Measurements from ENCODE around the gene CALD1. TPM values are rescaled to one million over a fixed set of nuclear protein-coding genes. Genes with fewer than 3 reads are reported as not detected.
A peak's percentile ranks its signal among the peaks of the same experiment; 100 is the strongest.

Gene CALD1, protein sequence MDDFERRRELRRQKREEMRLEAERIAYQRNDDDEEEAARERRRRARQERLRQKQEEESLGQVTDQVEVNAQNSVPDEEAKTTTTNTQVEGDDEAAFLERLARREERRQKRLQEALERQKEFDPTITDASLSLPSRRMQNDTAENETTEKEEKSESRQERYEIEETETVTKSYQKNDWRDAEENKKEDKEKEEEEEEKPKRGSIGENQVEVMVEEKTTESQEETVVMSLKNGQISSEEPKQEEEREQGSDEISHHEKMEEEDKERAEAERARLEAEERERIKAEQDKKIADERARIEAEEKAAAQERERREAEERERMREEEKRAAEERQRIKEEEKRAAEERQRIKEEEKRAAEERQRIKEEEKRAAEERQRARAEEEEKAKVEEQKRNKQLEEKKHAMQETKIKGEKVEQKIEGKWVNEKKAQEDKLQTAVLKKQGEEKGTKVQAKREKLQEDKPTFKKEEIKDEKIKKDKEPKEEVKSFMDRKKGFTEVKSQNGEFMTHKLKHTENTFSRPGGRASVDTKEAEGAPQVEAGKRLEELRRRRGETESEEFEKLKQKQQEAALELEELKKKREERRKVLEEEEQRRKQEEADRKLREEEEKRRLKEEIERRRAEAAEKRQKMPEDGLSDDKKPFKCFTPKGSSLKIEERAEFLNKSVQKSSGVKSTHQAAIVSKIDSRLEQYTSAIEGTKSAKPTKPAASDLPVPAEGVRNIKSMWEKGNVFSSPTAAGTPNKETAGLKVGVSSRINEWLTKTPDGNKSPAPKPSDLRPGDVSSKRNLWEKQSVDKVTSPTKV
- polyA plus RNA-seq (ENCODE audit: insufficient read length in 4 of 4), result 100 to 1,000 TPM; 217 to 273 (median 247) TPM

DNA sequence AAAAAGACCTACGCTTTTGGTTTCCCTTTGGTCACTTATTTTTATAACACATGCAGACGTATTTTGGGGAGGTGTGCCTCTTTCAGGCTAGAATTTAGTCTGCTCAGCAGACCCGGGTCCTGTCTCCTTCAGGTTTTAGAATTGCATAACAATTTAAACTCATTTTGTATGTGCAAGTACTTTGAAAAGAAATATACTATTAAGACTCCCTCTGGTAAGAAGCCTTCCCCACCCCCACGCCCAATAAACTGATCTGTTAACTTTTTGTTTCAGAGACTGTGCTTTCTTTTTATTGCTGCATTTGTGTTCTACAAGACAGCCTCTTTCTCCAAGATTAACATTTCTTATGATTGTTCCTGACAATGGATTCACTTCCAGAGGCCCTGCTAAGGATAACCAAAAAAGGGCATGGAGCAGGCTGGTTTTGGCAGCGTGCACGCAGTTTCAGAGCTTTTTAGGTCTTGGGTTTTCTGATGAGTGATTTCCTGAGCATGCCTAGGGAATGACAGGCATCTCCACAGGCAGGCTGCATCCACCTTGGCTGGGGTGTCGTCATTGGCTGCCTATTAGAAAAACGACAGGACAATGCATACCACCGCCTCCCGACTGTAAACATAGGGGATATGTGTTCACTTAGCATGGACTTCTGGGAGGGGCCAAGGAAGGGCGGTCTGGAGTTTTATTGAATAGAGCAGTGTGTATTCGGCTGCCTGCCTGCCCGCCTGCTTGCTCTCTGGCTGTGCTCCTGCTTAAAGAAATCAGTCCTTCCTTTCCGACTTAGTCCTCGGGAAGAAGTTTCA is at the start of gene CALD1:
Gene CALD1, plus strand, starts transcription at position 694 of the 800 bp plus-strand sequence. CDS start 88,100 bp downstream, outside the sequence.
- DNase-seq (ENCODE audit: low read depth in 4 of 4, low spot score in 2 of 4), result peak in 3 of 4 donors; percentile 59 to 73 (median 71)

DNA sequence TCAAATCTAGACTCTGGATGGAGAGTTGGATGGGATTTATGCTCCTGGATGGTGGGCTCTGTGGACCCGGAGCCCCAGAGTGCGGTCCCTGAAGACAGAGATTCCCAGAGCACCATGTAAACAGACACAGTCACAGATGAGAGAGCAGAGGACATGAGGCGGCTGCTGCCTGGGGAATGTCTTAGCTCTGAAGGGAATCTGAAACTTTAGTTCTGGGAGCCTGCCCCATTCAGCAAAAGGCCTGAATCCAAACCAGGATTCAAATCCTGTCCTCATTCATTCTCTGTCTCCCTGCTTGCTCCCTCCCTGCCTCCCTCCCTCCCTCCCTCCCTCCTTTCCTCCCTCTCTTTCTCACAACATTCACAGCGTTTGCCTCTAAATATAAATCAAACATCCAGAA is 49.5 kb upstream of the CALD1 start:
- DNase-seq (ENCODE audit: low read depth in 4 of 4, low spot score in 2 of 4), result peak in 1 of 4 donors; percentile 32

DNA sequence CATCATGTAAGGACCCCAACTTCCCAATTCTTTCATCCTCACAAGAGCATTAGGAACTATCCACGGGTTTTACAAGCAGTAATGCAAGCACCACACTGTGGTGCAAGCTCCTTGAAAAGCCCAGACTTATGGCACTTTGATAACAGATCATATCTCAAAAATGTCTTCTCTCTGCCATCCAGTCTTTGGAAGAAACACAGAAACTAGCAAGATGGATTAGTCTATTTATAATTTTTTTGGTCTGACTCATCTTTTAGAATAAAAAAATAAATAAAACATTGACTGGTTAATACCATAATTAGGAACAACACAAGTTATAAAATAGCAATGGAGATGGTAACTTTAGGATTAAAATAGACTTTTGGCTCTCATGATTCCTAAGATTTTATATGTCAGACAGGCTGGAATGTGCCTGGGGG is 49.0 kb upstream of the CALD1 start:
- DNase-seq (ENCODE audit: low read depth in 4 of 4, low spot score in 2 of 4), result no peak

DNA sequence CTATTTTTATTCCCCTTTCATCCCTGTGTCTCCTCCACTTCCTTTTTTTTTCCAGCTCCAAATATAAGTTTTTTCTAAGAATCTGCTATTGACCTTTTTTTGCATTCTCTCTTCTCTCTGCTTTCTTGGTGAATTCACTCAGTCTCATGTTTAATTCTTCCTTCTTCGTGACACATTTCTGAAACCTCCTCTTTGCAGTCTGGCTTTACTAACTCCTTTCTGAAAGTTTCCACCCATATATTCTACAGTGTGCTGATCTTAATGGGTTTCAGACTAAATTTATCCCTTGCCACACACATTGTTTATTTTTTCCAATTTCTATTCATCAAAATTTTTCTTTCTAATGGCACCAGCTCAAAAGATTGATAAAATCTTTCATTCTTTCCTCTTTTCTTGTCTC is 47.8 kb upstream of the CALD1 start:
- no peak for DNase-seq (ENCODE audit: low read depth in 4 of 4, low spot score in 2 of 4)

DNA sequence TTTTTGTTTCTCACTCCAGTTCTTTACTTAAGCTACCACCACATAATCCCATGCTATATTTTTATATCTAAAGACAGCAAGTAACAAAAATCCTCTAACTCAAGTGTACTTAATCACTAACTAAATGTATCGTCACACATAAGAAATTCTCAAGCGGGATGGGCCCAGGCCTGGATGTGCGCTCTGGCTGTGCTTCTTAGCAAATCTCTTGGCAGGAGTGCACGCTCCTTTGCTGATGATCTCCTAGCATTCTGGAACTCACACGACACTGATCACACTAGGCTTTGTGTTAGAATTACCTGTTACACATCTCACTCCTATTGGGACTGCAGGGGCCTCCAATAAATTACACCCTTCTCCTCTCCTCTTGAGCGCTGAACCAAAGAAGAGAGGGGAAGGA is 46.7 kb upstream of the CALD1 start:
- no peak for DNase-seq (ENCODE audit: low read depth in 4 of 4, low spot score in 2 of 4)

DNA sequence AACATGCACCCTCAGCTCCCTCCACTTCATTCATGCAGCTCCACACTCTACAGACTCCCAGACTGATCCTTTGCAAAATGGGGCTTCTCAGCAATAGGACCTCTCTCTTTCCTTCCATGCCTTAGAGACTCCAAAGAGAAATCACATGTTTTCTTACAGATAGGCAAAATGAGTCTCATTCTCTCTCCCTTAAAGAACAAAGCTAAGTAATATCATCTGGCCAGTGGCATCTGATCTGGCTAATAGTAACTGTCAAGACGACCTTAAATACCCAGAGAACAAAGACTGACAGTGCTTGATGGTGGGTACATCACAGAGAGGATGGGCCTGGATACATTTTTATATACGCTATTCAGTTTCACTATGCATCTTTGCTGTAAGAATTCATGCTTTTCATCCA is 43.1 kb upstream of the CALD1 start:
- no peak for DNase-seq (ENCODE audit: low read depth in 4 of 4, low spot score in 2 of 4)

DNA sequence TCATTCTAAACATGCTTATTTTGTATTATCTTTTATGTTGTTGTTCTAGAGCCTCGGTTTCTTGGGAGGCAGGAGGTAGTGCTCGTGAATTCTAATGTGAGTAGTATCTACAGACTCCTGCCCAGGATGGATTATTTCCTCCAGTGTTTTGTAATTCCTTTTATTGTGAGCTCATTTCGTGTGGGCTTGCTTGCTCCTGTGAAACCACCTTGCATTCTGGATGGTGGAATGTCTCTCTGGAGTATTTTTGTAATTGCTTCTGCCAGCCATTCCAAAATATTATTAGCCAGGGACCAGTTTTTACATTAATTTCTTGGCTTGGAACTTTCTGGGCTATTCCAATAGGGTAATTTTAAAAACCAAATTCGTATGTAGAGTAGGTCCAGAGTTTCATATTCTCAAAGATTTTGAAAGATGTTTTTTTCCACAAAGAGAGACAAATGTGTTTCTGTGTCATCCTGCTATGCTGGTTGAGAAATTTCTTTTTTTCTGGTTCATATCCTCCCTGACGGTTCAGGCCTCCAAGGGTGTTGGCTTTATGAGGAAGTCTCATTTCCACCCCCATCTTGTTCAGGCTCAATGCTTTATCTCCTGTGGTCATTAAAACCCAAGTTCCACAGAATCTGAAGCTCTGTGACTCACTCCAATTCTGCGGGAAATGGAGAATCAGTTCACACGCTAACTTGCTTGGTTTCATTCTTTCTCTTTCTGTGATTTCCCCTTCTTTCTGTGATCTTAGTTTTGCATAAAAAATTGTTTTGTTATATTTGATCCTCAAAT is 41.7 kb upstream of the CALD1 start:
- DNase-seq (ENCODE audit: low read depth in 4 of 4, low spot score in 2 of 4), result no peak

DNA sequence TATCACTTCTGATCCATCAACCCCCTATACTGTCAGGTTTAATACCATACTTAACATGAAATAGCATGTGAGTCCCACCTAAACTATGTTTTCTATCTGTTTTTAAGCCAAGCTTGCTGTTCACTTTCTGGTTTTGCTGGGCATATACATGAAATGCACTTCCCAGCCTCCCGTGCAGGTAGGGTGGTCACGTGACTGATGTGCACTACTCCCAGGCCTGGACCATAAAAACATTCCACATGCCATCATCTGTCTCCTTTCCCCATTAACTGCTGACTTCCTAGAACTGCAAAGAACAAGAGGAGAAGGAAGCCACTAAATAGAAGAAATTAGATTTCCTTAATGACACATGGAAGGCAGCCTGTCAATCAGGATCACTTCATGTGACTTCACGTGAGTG is 40.1 kb upstream of the CALD1 start:
- DNase-seq (ENCODE audit: low read depth in 4 of 4, low spot score in 2 of 4), result no peak

DNA sequence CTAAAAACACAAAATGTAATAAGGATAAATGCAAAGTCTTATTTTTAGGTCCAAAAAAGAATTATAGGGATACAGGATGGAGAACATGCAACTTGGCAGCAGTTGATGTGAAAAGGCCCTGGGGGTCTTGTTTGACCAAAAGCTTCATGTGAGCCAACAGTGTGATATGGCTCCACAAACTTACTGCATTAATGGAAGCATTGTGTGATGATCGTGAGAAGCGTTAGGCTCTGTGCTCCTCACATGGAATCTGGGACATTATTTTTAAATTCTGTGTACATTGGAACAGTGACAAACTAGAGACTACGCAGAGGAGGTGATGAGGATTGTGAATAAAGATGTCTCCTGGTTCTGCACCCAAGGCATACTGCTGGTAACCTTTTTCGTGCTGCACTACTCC is 39.1 kb upstream of the CALD1 start:
- DNase-seq (ENCODE audit: low read depth in 4 of 4, low spot score in 2 of 4), result no peak

DNA sequence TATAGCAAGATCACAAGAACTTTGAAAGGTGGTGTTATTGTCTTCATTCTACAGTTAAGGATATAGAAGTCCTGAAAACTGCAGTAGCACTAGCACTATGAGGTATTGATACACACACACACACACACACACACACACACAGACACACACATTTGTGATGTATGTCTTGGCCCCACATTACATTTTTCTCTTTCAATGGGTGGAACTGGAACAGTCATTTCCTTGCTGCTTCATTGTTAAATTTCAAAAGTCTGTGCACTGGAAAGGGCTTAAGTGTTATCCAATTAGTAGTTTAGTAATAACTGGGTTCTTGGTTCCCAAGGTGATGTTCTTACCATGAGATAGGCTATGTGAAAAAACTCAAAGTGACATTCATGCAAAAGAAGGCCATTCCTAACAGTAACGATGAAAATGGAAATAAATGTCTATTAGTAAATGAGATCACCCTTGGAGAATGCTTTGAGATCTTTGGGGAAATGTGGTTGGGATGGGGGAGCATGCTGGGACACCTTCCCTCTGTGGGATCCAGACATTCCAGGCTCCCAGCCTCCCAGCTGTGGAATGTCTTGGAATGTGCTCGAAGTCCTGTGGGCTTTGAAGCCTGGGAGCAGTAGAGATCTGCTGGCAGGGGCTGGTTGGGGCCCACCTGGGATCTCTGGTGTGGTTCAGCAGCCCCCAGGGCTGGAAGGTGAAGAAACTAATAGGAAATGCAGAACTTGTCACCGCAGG is 37.4 kb upstream of the CALD1 start:
- DNase-seq (ENCODE audit: low read depth in 4 of 4, low spot score in 2 of 4), result no peak

DNA sequence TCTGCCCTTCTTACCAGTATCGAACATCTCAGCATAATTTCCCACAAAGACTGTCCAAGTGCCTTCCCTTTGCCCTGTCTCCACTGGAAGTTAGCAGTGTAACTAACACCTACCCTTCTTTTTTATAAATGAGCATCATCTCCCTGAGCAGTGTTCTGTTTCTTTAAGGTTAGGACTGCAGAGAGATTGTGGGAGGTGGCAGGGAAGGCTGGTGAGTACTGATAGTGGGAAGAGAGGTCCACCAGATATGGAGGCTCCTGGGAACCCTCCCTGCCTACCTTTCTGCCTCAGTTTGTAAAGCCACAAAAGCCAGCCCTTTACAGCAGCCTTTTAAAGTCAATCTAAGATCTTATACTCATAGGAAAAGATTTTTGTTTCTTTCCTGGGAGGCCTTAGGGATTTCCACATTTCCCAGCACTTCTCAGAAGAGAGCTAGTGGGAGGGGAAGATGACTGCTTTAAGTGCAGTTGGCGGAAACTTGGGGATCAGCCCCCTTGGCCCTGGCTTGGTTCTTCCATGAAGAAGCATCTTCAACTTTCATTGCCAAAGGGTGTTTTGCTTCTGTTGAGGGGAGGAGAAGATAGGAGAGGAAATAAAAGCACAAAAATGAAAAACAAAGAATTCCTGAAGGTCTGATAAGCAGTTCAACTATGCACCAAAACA is 36.6 kb upstream of the CALD1 start:
- DNase-seq (ENCODE audit: low read depth in 4 of 4, low spot score in 2 of 4), result no peak

DNA sequence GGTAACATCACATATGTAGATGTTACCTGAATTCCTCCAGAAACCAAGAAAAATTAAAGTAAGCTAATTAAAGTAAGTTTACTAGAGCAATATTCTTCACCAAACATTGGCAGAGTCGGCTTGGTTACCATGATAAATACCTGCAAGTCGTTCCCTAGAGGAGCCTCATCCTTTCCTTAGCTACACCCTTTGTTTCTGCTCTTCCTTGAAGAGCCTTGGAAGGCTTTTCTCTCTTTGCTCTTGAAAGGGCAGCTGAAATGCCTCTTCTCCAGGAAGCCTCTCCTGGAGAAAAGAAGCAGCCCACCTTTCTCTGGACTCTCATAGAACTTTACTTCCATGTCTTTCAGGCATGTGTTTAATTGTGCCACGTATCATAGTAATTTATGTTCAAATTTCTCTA is 34.9 kb upstream of the CALD1 start:
- no peak for DNase-seq (ENCODE audit: low read depth in 4 of 4, low spot score in 2 of 4)

DNA sequence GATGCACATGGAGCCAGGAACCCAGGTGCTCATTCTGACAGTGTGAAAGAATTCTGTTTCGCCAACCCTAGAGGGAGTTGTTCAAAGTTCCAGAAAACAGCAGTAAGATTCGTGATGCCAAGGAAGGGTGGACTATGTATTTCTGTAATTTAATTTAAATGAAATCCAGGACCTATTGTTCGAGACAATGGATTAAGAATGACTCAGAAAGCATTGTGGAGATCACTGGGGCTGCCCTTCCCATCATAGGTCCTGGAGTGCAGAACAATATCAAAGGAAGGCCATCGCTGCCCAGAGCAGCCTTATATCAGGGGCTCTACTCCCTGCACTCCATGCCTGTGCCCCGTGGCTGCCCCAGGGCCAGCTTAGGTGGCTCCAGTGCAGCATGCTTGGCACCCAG is 32.1 kb upstream of the CALD1 start:
- DNase-seq (ENCODE audit: low read depth in 4 of 4, low spot score in 2 of 4), result no peak

DNA sequence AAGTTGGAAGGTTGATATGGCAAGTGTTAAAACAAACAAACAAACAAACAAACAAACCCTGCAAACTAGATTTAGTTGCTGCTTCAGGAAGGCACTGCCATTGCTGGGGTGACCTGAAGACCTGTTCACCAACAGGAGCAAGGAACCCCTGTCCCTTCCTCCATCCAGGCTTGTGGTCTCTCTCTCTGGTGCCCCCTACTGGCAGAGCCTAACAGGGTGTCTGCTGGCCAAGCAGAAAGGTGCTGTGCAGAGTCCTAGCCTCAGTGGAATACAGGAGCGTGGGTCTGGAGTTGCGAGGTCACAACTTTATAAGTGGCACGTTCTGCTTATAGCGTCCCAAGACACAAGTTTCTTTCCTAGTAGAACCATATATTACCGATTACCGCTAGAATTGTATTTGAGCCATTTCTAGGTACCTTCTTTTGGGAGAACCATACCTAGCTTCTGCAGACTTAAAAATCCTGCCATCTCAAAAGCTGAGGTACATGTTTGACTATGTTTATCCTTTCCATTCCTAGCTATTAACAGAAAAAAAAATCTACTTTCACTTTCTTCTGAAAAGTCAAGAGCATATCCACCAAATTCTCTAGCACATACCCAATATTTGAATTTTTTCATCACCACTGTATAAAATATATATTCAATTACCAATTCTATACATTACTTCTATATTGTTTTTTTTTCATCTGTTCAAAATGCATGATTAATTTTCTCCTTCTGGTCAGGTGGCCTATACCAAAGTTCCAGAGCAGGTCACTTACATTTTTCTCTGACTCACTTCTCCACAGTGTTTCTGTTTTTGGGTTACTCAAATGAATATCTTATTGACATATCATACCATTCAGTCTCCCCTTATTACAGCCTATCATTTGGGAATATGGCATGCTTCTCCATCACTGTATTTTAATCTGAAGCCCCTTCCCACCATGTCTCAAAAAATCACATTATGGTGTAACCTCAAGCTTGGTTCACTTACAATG is 29.1 kb upstream of the CALD1 start:
- DNase-seq (ENCODE audit: low read depth in 4 of 4, low spot score in 2 of 4), result no peak

DNA sequence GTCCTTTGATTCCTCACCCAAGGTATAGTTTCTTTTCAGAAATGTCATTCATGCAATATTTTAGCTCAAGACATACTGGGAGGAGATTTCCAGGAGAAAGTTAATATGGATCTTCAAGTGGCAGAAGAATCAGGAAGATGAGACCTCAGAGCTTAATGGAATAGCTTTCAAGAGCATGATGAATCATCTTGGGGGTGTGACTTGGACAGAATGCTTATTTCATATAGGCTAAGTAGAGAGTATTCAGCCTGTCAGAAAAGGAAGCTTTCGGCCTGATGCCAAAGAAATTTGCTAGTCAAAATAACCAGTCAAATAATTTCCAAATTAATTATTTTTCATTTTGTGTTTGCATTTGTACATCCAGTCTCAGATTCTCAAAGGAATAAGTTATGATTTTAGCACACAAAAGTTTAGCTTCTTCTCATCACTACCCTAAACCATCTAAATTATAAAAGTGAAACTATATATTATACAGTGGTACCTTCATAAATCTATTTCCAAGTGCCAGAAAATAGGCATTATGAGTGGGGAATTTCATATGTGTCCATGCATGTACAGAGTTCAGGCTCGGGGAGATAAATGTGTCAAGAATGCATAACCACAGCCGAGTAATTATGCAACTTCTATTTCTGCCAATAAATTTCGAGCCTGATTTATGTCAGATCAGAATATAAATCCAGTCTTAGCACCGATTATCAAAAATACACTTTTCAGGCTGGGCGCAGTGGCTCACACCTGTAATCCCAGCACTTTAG is 27.3 kb upstream of the CALD1 start:
- DNase-seq (ENCODE audit: low read depth in 4 of 4, low spot score in 2 of 4), result no peak

DNA sequence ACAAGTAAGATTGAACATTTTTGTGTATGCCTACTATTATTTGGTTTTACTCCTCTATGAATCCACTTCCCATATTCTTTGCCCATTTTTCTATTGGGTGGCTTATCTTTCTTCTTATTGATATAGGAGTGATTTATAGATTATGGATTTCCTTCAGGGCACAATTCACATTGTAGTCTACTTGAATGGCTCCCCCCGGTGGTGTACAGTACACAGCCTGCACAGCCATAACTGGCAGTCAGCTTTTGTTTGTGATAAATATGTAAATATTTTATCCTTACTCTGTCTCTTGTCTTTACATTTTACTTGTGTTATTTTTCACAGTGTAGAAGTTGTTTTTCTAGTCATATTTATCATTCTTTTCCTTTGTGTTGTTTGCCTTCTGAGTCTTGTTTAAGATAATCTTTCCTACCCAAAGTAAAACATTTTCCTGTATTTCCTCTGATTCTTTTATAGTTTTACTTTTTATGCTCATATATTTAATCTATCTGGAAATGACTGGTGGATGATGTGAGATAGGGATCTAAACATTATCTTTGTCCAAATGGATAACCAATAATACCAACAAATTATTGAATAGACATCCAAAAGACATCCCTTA is 23.9 kb upstream of the CALD1 start:
- DNase-seq (ENCODE audit: low read depth in 4 of 4, low spot score in 2 of 4), result no peak

DNA sequence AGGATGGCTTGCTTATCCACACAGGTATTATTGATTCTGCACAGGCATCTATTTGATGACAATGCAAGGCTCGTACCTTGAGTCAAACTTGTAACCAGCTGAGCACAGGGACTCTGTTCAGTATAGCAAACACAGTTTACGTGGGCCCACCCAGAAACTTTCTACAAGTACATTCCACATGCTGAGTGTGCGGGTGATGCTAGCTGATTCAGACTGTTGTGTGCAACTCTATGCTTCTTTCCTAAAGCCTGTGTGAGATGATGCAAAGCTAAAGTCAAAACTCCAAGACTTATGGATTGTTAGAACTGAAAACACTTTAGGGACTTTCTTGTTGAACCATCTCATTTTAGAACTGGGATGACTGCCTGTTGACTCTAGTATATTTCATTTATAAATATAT is 21.5 kb upstream of the CALD1 start:
- no peak for DNase-seq (ENCODE audit: low read depth in 4 of 4, low spot score in 2 of 4)

All from left renal cortex interstitium (tissue), 4 donors.